Heart right ventricle (tissue), 16 donors: Measurements from ENCODE around the gene NCMAP. TPM values are rescaled to one million over a fixed set of nuclear protein-coding genes. Genes with fewer than 3 reads are reported as not detected.

Experiments used
- ATAC-seq, 8 donors: fragments of 200-7000 bp; cut with Tn5 transposase; one replicate each; pipeline ENCODE4 v1.9.1; 2020; ENCODE audit warnings: mild to moderate bottlenecking in 8 of 8, moderate library complexity in 8 of 8, moderate number of reproducible peaks in 1 of 8
- DNase-seq, 2 donors: peaks; one replicate each; pipeline ENCODE4 v3.0.0-alpha.2; 2020
- H3K27ac ChIP-seq, 10 donors: fragments of 200-600 bp; sonication (generic) in 2 of 10; one replicate each; pipeline versions ENCODE4 v1.5.0 to v1.8.0; 2020 to 2022; ENCODE audit warnings: mild to moderate bottlenecking in 3 of 10
- H3K27me3 ChIP-seq, 7 donors: fragments of 200-600 bp; one replicate each; pipeline ENCODE4 v1.8.0; 2021 to 2022; ENCODE audit warnings: mild to moderate bottlenecking in 2 of 7
- H3K36me3 ChIP-seq, 9 donors: fragments of 200-600 bp; sonication (generic) in 1 of 9; one replicate each; pipeline versions ENCODE4 v1.5.0 to v1.8.0; 2020 to 2022; ENCODE audit warnings: mild to moderate bottlenecking in 2 of 9
- H3K4me1 ChIP-seq, 9 donors: fragments of 200-600 bp; sonication (generic) in 1 of 9; one replicate each; pipeline versions ENCODE4 v1.5.0 to v1.8.0; 2020 to 2022; ENCODE audit warnings: mild to moderate bottlenecking in 4 of 9
- H3K4me3 ChIP-seq, 10 donors: fragments of 200-600 bp; sonication (generic) in 2 of 10; one replicate each; pipeline versions ENCODE4 v1.5.0 to v1.8.0; 2020 to 2022; ENCODE audit warnings: mild to moderate bottlenecking in 7 of 10, moderate library complexity in 2 of 10
- H3K9me3 ChIP-seq, 11 donors: fragments of 200-600 bp in 10 of 11; sonication (generic) in 2 of 11; one replicate each; pipeline versions ENCODE4 v1.5.0 to v1.8.0; 2013 to 2022; ENCODE audit warnings: mild to moderate bottlenecking in 2 of 11, control low read depth in 1 of 11, moderate library complexity in 1 of 11
- CTCF ChIP-seq, 9 donors: fragments of 200-600 bp; sonication (generic) in 2 of 9; IDR thresholded peaks; one replicate each; pipeline versions ENCODE4 v1.5.0 to v1.8.0; 2021 to 2022; ENCODE audit warnings: antibody characterized with exemption in 9 of 9, mild to moderate bottlenecking in 5 of 9, moderate library complexity in 1 of 9
- WGBS, 2 donors: extraction: QIAGEN DNeasy Blood & Tissue Kit; methylation state at CpG; one replicate each; pipeline ENCODE4 v1.1.7; 2013; ENCODE audit warnings: inconsistent platforms in 1 of 2; 5-methylcytosine and 5-hydroxymethylcytosine counted together
- intact Hi-C, 10 donors: fragments of 100-400 bp; cut with DNase I; formaldehyde crosslinking; loops; one replicate each; pipeline versions ENCODE4 v1.11.1 to v1.14.2; 2022
- polyA plus RNA-seq, 2 donors: library from polyadenylated mRNA; stranded (reverse); fragments of 200-250 nt; gene quantifications; one replicate each; pipeline ENCODE4 v1.2.3, GENCODE V29; 2013
- total RNA-seq, 10 donors: library from RNA; stranded (reverse); fragmentation: NEBNext Ultra II Directional in 3 of 10; extraction: Animal tissue kit (Norgen Biotek cat#: 25700) in 3 of 10; gene quantifications; one replicate each; pipeline versions ENCODE4 v1.2.1 to v1.2.4, GENCODE V29; 2021 to 2023
- donor health status: Arrhythmogenic right ventricular cardiomyopathy.
- donor health status: ischemic (EF 13 %, LVEDD 7.1; RV severe dilation, severe dysfunction).
- donor health status: healthy with polysubstance abuse.
- donor health status: DM: no; HTN: yes; CAD: no.
- donor health status: DM: no; HTN: no; CAD: no.
- donor health status: ischemic (EF 25% LVEDD 6.9; RV normal size, moderate dysfunction).
- donor health status: ischemic (EF 25% LVEDD 5.7; RV mildly dilated, moderate dysfunction).
- donor health status: healthy.
- donor health status: DM: yes; HTN: yes; CAD: no.
- donor health status: Ischemic cardiomyopathy.
- donor health status: ischemic (EF 35%, LVEDD 5.7; RV mildly dilated, moderate dysfunction).
- donor health status: nonischemic (EF 11% LVEDD 7.7; RV severe dilation, severe dysfunction).
- donor health status: DM: yes; HTN: yes; CAD: no.
- donor health status: PGD.
- donor health status: ischemic (EF 29% LVEDD 5.4; RV normal size, mild dysfunction).
- donor health status: nonischemic (EF 23%, LVEDD 6.1; RV moderate dilation, normal function).

NCMAP gene
- total and polyA plus RNA-seq, 12 donors, result 0.01 to 0.36 (median 0.10) TPM; not detected in 2

GRCh38 chr1:24560361-24560760 lies 4.5 kb downstream of the NCMAP start:
- intact Hi-C loops, result no loop called here
- WGBS, 2 donors, result 96% methylated on average over 6 of the region's 6 CpGs
- no peaks in the 10 kb centered on the region for H3K9me3 ChIP-seq
- H3K27me3 ChIP-seq, result peaks cover 0 to 38% (median 21%) of the 10 kb centered on the region in 7 donors
- no peak for TF ChIP-seq CTCF (IDR thresholded peaks at IDR 0.05)
- H3K4me1 ChIP-seq, result peaks cover 0 to 16% (median 6%) of the 10 kb centered on the region in 9 donors
- ATAC-seq, result no peak
- no peak for DNase-seq
- no peak overlapping the region for H3K4me3 ChIP-seq
- H3K36me3 ChIP-seq, result no peaks in the 10 kb centered on the region
- H3K27ac ChIP-seq, result no peak overlapping the region

- intact Hi-C loops, result no loop called here
- Histone ChIP-seq H3K9me3 (no peaks in the 10 kb centered on the region), H3K4me1 (peaks cover 0 to 13% (median 0%) of the 10 kb centered on the region in 9 donors), H3K36me3 (no peaks in the 10 kb centered on the region), H3K27ac (no peak overlapping the region), H3K27me3 (peaks cover 0 to 15% (median under 1%) of the 10 kb centered on the region in 7 donors), H3K4me3 (no peak overlapping the region)
- DNase-seq (no peak), ATAC-seq (no peak)
- no peak for TF ChIP-seq CTCF (IDR thresholded peaks at IDR 0.05)
Measured at GRCh38 chr1:24562625-24563024, 6.7 kb downstream of the NCMAP start.

- Histone ChIP-seq H3K27me3 (peaks cover 0 to 8% (median 0%) of the 10 kb centered on the region in 7 donors), H3K4me1 (peaks cover 0 to 6% (median 0%) of the 10 kb centered on the region in 9 donors), H3K27ac (no peak overlapping the region), H3K4me3 (no peak overlapping the region), H3K36me3 (no peaks in the 10 kb centered on the region), H3K9me3 (no peaks in the 10 kb centered on the region)
- DNase-seq (no peak), ATAC-seq (no peak)
- 54 to 80% methylated on average over 2 of the region's 2 CpGs for whole genome bisulfite sequencing, 2 donors
- TF ChIP-seq CTCF (IDR thresholded peaks at IDR 0.05), result no peak
- intact Hi-C loops, result no loop called here
Measured at GRCh38 chr1:24564695-24565094, 8.8 kb downstream of the NCMAP start.

GRCh38 chr1:24566236-24566867 lies 10.5 kb downstream of the NCMAP start:
- 77 to 84% methylated on average over 3 of the region's 3 CpGs for WGBS, 2 donors
- Histone ChIP-seq H3K9me3 (no peaks in the 10 kb centered on the region), H3K27ac (no peak overlapping the region), H3K4me3 (no peak overlapping the region), H3K27me3 (no peaks in the 10 kb centered on the region), H3K4me1 (peaks cover 0 to 6% (median 0%) of the 10 kb centered on the region in 9 donors), H3K36me3 (no peaks in the 10 kb centered on the region)
- intact Hi-C loops, result no loop called here
- ATAC-seq (no peak), DNase-seq (no peak)
- no peak for TF ChIP-seq CTCF (IDR thresholded peaks at IDR 0.05)
